ENCODE measurements around the gene GPR137C. TPM values are rescaled to one million over a fixed set of nuclear protein-coding genes. Genes with fewer than 3 reads are reported as not detected.

Gene GPR137C
- total RNA-seq, 1 donor from 2014 or later, result 1.1 TPM

- Histone ChIP-seq H3K4me3 (ENCODE audit: insufficient read depth, low read depth, low read length) (no peak overlapping the region), H3K79me2 (ENCODE audit: insufficient read depth, low read length) (no peaks in the 10 kb centered on the region), H3K27ac (ENCODE audit: low read depth, low read length) (no peak overlapping the region), H3K36me3 (ENCODE audit: insufficient read depth, low read length) (no peaks in the 10 kb centered on the region), H3K4me1 (ENCODE audit: insufficient read depth, low read length) (peaks cover under 1% of the 10 kb centered on the region), H3K9me3 (ENCODE audit: insufficient read depth, low read depth, low read length) (no peaks in the 10 kb centered on the region), H3K9ac (ENCODE audit: low read length) (no peak overlapping the region), H2AFZ (ENCODE audit: low read depth, low read length) (no peak overlapping the region), H4K20me1 (ENCODE audit: insufficient read depth, low read length) (no peaks in the 10 kb centered on the region), H3K27me3 (ENCODE audit: insufficient read depth, low read length) (no peaks in the 10 kb centered on the region), H3K4me2 (ENCODE audit: low read length) (no peak overlapping the region)
- TF ChIP-seq, protein P1, sequence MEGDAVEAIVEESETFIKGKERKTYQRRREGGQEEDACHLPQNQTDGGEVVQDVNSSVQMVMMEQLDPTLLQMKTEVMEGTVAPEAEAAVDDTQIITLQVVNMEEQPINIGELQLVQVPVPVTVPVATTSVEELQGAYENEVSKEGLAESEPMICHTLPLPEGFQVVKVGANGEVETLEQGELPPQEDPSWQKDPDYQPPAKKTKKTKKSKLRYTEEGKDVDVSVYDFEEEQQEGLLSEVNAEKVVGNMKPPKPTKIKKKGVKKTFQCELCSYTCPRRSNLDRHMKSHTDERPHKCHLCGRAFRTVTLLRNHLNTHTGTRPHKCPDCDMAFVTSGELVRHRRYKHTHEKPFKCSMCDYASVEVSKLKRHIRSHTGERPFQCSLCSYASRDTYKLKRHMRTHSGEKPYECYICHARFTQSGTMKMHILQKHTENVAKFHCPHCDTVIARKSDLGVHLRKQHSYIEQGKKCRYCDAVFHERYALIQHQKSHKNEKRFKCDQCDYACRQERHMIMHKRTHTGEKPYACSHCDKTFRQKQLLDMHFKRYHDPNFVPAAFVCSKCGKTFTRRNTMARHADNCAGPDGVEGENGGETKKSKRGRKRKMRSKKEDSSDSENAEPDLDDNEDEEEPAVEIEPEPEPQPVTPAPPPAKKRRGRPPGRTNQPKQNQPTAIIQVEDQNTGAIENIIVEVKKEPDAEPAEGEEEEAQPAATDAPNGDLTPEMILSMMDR (IDR thresholded peaks at IDR 0.05; ENCODE audit: insufficient read depth, low read depth, low read length), result no peak
- no peak for TF ChIP-seq EZH2 (IDR thresholded peaks at IDR 0.05; ENCODE audit: insufficient read depth, low read length)
- no peaks in the 10 kb centered on the region for H3K36me3 Mint-ChIP-seq (ENCODE audit: low read depth, unreplicated experiment)
- H3K27me3 Mint-ChIP-seq (ENCODE audit: low read depth, unreplicated experiment), result no peaks in the 10 kb centered on the region
- FAIRE-seq (no peak), DNase-seq (ENCODE audit: low read depth) (no peak)
- H3K4me1 Mint-ChIP-seq (ENCODE audit: low read depth, unreplicated experiment), result no peaks in the 10 kb centered on the region
- H3K27ac Mint-ChIP-seq (ENCODE audit: unreplicated experiment), result no peak overlapping the region
- no peak overlapping the region for H3K4me3 Mint-ChIP-seq (ENCODE audit: unreplicated experiment)
- H3K9me3 Mint-ChIP-seq (ENCODE audit: unreplicated experiment), result no peaks in the 10 kb centered on the region
These were observed 6.3 kb upstream of the GPR137C start for GRCh38 chr14:52546318-52546670.

- Mint-ChIP-seq H3K27ac (ENCODE audit: unreplicated experiment) (no peak overlapping the region), H3K4me3 (ENCODE audit: unreplicated experiment) (no peak overlapping the region), H3K27me3 (ENCODE audit: low read depth, unreplicated experiment) (no peaks in the 10 kb centered on the region), H3K36me3 (ENCODE audit: low read depth, unreplicated experiment) (no peaks in the 10 kb centered on the region), H3K4me1 (ENCODE audit: low read depth, unreplicated experiment) (no peaks in the 10 kb centered on the region), H3K9me3 (ENCODE audit: unreplicated experiment) (no peaks in the 10 kb centered on the region)
- Histone ChIP-seq H3K9ac (ENCODE audit: low read length) (no peak overlapping the region), H3K9me3 (ENCODE audit: insufficient read depth, low read depth, low read length) (no peaks in the 10 kb centered on the region), H2AFZ (ENCODE audit: low read depth, low read length) (no peak overlapping the region), H3K36me3 (ENCODE audit: insufficient read depth, low read length) (no peaks in the 10 kb centered on the region), H3K79me2 (ENCODE audit: insufficient read depth, low read length) (no peaks in the 10 kb centered on the region), H3K4me2 (ENCODE audit: low read length) (no peak overlapping the region), H3K4me3 (ENCODE audit: insufficient read depth, low read depth, low read length) (no peak overlapping the region), H3K4me1 (ENCODE audit: insufficient read depth, low read length) (peaks cover 8% of the 10 kb centered on the region), H3K27me3 (ENCODE audit: insufficient read depth, low read length) (no peaks in the 10 kb centered on the region), H4K20me1 (ENCODE audit: insufficient read depth, low read length) (no peaks in the 10 kb centered on the region), H3K27ac (ENCODE audit: low read depth, low read length) (no peak overlapping the region)
- DNase-seq (ENCODE audit: low read depth) (no peak), FAIRE-seq (no peak)
- TF ChIP-seq, protein P1 (IDR thresholded peaks at IDR 0.05; ENCODE audit: insufficient read depth, low read depth, low read length), result no peak
- TF ChIP-seq EZH2 (IDR thresholded peaks at IDR 0.05; ENCODE audit: insufficient read depth, low read length), result no peak
These were observed 5.6 kb upstream of the GPR137C start for GRCh38 chr14:52547027-52547426.

DNA sequence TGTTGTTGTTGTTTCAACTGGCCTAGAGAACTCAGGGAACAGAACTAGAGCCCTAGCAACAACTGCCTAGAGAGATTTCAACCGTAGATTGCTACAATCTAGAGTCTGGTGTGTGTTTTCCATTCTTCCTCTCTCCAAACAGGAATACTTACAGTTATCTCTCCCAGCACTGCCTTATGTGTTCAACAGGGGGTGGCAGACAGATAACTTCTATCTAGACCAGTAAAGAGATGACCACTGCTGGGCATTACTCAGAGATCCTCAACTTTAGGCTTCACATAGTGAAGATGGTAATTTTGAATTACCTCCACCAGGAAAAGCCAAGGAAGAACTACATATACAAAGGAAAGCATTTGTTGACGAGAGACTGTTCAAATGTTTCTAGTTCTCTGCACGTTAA is 5.1 kb upstream of the GPR137C start:
- Histone ChIP-seq H3K36me3 (ENCODE audit: insufficient read depth, low read length) (no peaks in the 10 kb centered on the region), H3K79me2 (ENCODE audit: insufficient read depth, low read length) (no peaks in the 10 kb centered on the region), H3K4me3 (ENCODE audit: insufficient read depth, low read depth, low read length) (no peak overlapping the region), H4K20me1 (ENCODE audit: insufficient read depth, low read length) (no peaks in the 10 kb centered on the region), H3K4me2 (ENCODE audit: low read length) (no peak overlapping the region), H3K4me1 (ENCODE audit: insufficient read depth, low read length) (peaks cover 8% of the 10 kb centered on the region), H3K9ac (ENCODE audit: low read length) (no peak overlapping the region), H2AFZ (ENCODE audit: low read depth, low read length) (no peak overlapping the region), H3K27ac (ENCODE audit: low read depth, low read length) (no peak overlapping the region), H3K9me3 (ENCODE audit: insufficient read depth, low read depth, low read length) (no peaks in the 10 kb centered on the region), H3K27me3 (ENCODE audit: insufficient read depth, low read length) (no peaks in the 10 kb centered on the region)
- no peak overlapping the region for H3K27ac Mint-ChIP-seq (ENCODE audit: unreplicated experiment)
- DNase-seq (ENCODE audit: low read depth) (no peak), FAIRE-seq (no peak)
- no peaks in the 10 kb centered on the region for H3K9me3 Mint-ChIP-seq (ENCODE audit: unreplicated experiment)
- no peaks in the 10 kb centered on the region for H3K36me3 Mint-ChIP-seq (ENCODE audit: low read depth, unreplicated experiment)
- no peak overlapping the region for H3K4me3 Mint-ChIP-seq (ENCODE audit: unreplicated experiment)
- TF ChIP-seq EZH2 (IDR thresholded peaks at IDR 0.05; ENCODE audit: insufficient read depth, low read length), result no peak
- TF ChIP-seq, protein P1 (IDR thresholded peaks at IDR 0.05; ENCODE audit: insufficient read depth, low read depth, low read length), result no peak
- no peaks in the 10 kb centered on the region for H3K4me1 Mint-ChIP-seq (ENCODE audit: low read depth, unreplicated experiment)
- no peaks in the 10 kb centered on the region for H3K27me3 Mint-ChIP-seq (ENCODE audit: low read depth, unreplicated experiment)

All from astrocyte (in vitro differentiated cells and primary cell).